B cell (primary cell): ENCODE results near the gene NELL2. TPM values are rescaled to one million over a fixed set of nuclear protein-coding genes. Genes with fewer than 3 reads are reported as not detected.
"Not testable (repeated sequence)": the region's sequence is repeated elsewhere in the genome, so short reads cannot be mapped to it uniquely, and the experiment has no call there.

Source experiments
- ATAC-seq: fragments of 200-7000 bp; cut with Tn5 transposase; one replicate; pipeline ENCODE4 v1.10.0; 2021; ENCODE audit warnings: low read depth, mild to moderate bottlenecking, moderate number of reproducible peaks, moderate library complexity
- CTCF ChIA-PET: fragments of 350-600 bp; sonication (Branson Sonifier 250); formaldehyde crosslinking; loops from one replicate; lab custom pipeline; 2021; ENCODE audit warnings: antibody characterized with exemption, inconsistent platforms; lab: Charles Lee
- POLR2A ChIA-PET: fragments of 350-600 bp; sonication (Branson Sonifier 250); formaldehyde crosslinking; loops from one replicate; lab custom pipeline; 2021; ENCODE audit warnings: antibody characterized with exemption; lab: Charles Lee
- DNase-seq: peaks from one replicate; pipeline ENCODE4 v3.0.0; 2013
- H2AFZ ChIP-seq: 2 replicates; pipeline ENCODE4 v1.6.1; 2012; ENCODE audit warnings: mild to moderate bottlenecking, low read depth, low read length; ENCODE audit not compliant: insufficient read depth, poor library complexity, severe bottlenecking
- H3K27ac ChIP-seq, 2 donors: 1 replicate in 1 of 2; 2 replicates in 1 of 2; pipeline ENCODE4 v1.5.1; 2012 to 2013; ENCODE audit warnings: low read length in 2 of 2, mild to moderate bottlenecking in 2 of 2, moderate library complexity in 1 of 2
- H3K27me3 ChIP-seq, 4 experiments: fragments of 200-600 bp in 1 of 4; sonication (generic) in 1 of 4; replicated peaks in 1 of 4; 1 replicate in 2 of 4; 2 replicates in 2 of 4; pipeline versions ENCODE4 v1.6.1 to v1.7.0; 2013 to 2016; ENCODE audit warnings: low read length in 3 of 4, mild to moderate bottlenecking in 2 of 4, mixed read lengths in 1 of 4, moderate library complexity in 1 of 4; ENCODE audit not compliant: insufficient read depth in 4 of 4, control insufficient read depth in 3 of 4; ENCODE audit errors: control extremely low read depth in 1 of 4
- H3K36me3 ChIP-seq, 2 experiments: replicated peaks in 1 of 2; 1 replicate in 1 of 2; 2 replicates in 1 of 2; pipeline versions ENCODE4 v1.6.1 to v1.7.1; 2013; ENCODE audit warnings: low read length in 1 of 2; ENCODE audit not compliant: insufficient read depth in 2 of 2, control insufficient read depth in 1 of 2; ENCODE audit errors: control extremely low read depth in 1 of 2, extremely low read depth in 1 of 2
- H3K4me1 ChIP-seq, 2 donors: fragments of 200-600 bp in 1 of 2; sonication (generic) in 1 of 2; 1 replicate in 1 of 2; 2 replicates in 1 of 2; pipeline versions ENCODE4 v1.5.1 to v1.6.1; 2013 to 2017; ENCODE audit warnings: low read length in 2 of 2; ENCODE audit not compliant: control insufficient read depth in 2 of 2, insufficient read depth in 2 of 2
- H3K4me2 ChIP-seq: replicated peaks from 2 replicates; pipeline ENCODE3; 2012; ENCODE audit warnings: mild to moderate bottlenecking, low read depth, low read length; ENCODE audit not compliant: poor library complexity, severe bottlenecking
- H3K4me3 ChIP-seq, 5 experiments: fragments of 200-600 bp in 1 of 5; sonication (generic) in 1 of 5; 1 replicate in 3 of 5; 2 replicates in 2 of 5; pipeline versions ENCODE4 v1.5.1 to v1.7.0; 2011 to 2016; ENCODE audit warnings: low read length in 4 of 5, mild to moderate bottlenecking in 4 of 5, low read depth in 2 of 5, control low read depth in 1 of 5, moderate library complexity in 1 of 5; ENCODE audit not compliant: insufficient read depth in 1 of 5; ENCODE audit errors: control extremely low read depth in 1 of 5, extremely low read depth in 1 of 5
- H3K79me2 ChIP-seq: fragments of 200-600 bp; sonication (generic); one replicate; pipeline ENCODE4 v1.6.0; 2016; ENCODE audit warnings: low read length; ENCODE audit not compliant: control insufficient read depth, insufficient read depth
- H3K9ac ChIP-seq: fragments of 200-600 bp; sonication (generic); 2 replicates; pipeline ENCODE4 v1.6.1; 2017; ENCODE audit warnings: mild to moderate bottlenecking, low read length, moderate library complexity
- H3K9me3 ChIP-seq, 3 donors: one replicate each; pipeline versions ENCODE4 v1.6.1 to v1.7.1; 2013; ENCODE audit warnings: low read length in 2 of 3; ENCODE audit not compliant: control insufficient read depth in 2 of 3, insufficient read depth in 1 of 3; ENCODE audit errors: control extremely low read depth in 1 of 3
- H4K20me1 ChIP-seq: 2 replicates; pipeline ENCODE4 v1.6.0; 2012; ENCODE audit warnings: mild to moderate bottlenecking, low read length; ENCODE audit not compliant: insufficient read depth, control insufficient read depth, poor library complexity, severe bottlenecking
- H3K27ac Mint-ChIP-seq: one replicate; pipeline ENCODE4 v1.8.0; 2021; ENCODE audit warnings: mixed read lengths
- H3K27me3 Mint-ChIP-seq: one replicate; pipeline ENCODE4 v1.8.0; 2021; ENCODE audit warnings: mixed read lengths
- H3K4me1 Mint-ChIP-seq: one replicate; pipeline ENCODE4 v1.8.0; 2021; ENCODE audit warnings: mixed read lengths
- H3K4me3 Mint-ChIP-seq: one replicate; pipeline ENCODE4 v1.8.0; 2021; ENCODE audit warnings: mixed read lengths
- H3K9me3 Mint-ChIP-seq: one replicate; pipeline ENCODE4 v1.8.0; 2022; ENCODE audit warnings: mixed read lengths; ENCODE audit not compliant: insufficient read depth
- CTCF ChIP-seq: fragments of 200-600 bp; IDR thresholded peaks from one replicate; pipeline ENCODE4 v1.8.0; 2022; ENCODE audit warnings: antibody characterized with exemption, mild to moderate bottlenecking
- EZH2 ChIP-seq: IDR thresholded peaks from 2 replicates; pipeline ENCODE4 v1.6.1; 2012; ENCODE audit warnings: borderline replicate concordance, low read depth, mild to moderate bottlenecking, moderate library complexity, low read length; ENCODE audit not compliant: insufficient read depth, poor library complexity, severe bottlenecking
- WGBS: methylation state at CpG from one replicate; pipeline ENCODE4 v1.1.5; 2013; ENCODE audit warnings: missing lambda C conversion rate; ENCODE audit not compliant: insufficient coverage; 5-methylcytosine and 5-hydroxymethylcytosine counted together
- intact Hi-C: fragments of 100-400 bp; cut with micrococcal nuclease; formaldehyde crosslinking; loops from one replicate; pipeline ENCODE4 v1.10.0; 2022
- polyA plus RNA-seq: library from polyadenylated mRNA; depleted of rRNA; stranded (reverse); fragments of >200 nt; gene quantifications from 2 replicates; pipeline ENCODE4 v1.2.3, GENCODE V29; 2012
- total RNA-seq, 2 donors: library from RNA; stranded (reverse); fragments of 120-200 nt in 1 of 2; gene quantifications; 1 replicate in 1 of 2; 2 replicates in 1 of 2; pipeline versions ENCODE4 v1.2.3 to v1.2.4, GENCODE V29; 2013 to 2022

The NELL2 gene
- total and polyA plus RNA-seq, 2 donors (not counting 1 experiment from before 2014, with no cell fraction given), result 0.22 TPM; not detected in 1

GRCh38 chr12:44835641-44836379 lies 40.3 kb downstream of the NELL2 start:
- H4K20me1 ChIP-seq, result no peaks in the 10 kb centered on the region
- ChIA-PET CTCF (no interaction called here), POLR2A (no interaction called here)
- no peaks in the 10 kb centered on the region for H3K36me3 ChIP-seq
- Mint-ChIP-seq H3K9me3 (no peaks in the 10 kb centered on the region), H3K4me3 (no peak overlapping the region), H3K27ac (no peak overlapping the region), H3K4me1 (no peaks in the 10 kb centered on the region), H3K27me3 (no peaks in the 10 kb centered on the region)
- no peak overlapping the region for H3K4me2 ChIP-seq
- ATAC-seq (no peak), DNase-seq (no peak)
- no peaks in the 10 kb centered on the region for H3K4me1 ChIP-seq
- TF ChIP-seq EZH2 (no peak), CTCF (no peak)
- no peak overlapping the region for H3K9ac ChIP-seq
- H3K79me2 ChIP-seq, result no peaks in the 10 kb centered on the region
- H3K27ac ChIP-seq, result no peak overlapping the region
- H2AFZ ChIP-seq, result no peak overlapping the region
- no peaks in the 10 kb centered on the region for H3K9me3 ChIP-seq
- H3K27me3 ChIP-seq, result no peaks in the 10 kb centered on the region
- 89% methylated on average over 4 of the region's 5 CpGs for WGBS
- H3K4me3 ChIP-seq, result no peak overlapping the region
- intact Hi-C loops, result no loop called here

GRCh38 chr12:44834996-44835395 lies 41.1 kb downstream of the NELL2 start:
- H3K27ac Mint-ChIP-seq, H4K20me1 ChIP-seq, H3K4me1 ChIP-seq, H3K9ac ChIP-seq, intact Hi-C loops, H3K27ac ChIP-seq, H3K4me1 Mint-ChIP-seq, DNase-seq, H3K27me3 ChIP-seq, H3K9me3 Mint-ChIP-seq, ATAC-seq, H3K36me3 ChIP-seq, H3K27me3 Mint-ChIP-seq, H3K4me2 ChIP-seq, H3K9me3 ChIP-seq, H2AFZ ChIP-seq, CTCF ChIA-PET, POLR2A ChIA-PET, H3K79me2 ChIP-seq, H3K4me3 Mint-ChIP-seq, H3K4me3 ChIP-seq: not testable (repeated sequence)
- 82% methylated on average over 3 of the region's 7 CpGs for WGBS
